Gastrocnemius medialis (tissue), 4 donors: ENCODE measurements around the gene CDKN3.

Source experiments
- CTCF ChIP-seq, 5 experiments: fragments of 450-650 bp in 3 of 5; fragments of 200-600 bp in 2 of 5; sonication (generic) in 2 of 5; IDR thresholded peaks in 4 of 5; conservative IDR thresholded peaks in 1 of 5; 1 replicate in 4 of 5; 2 replicates in 1 of 5; pipeline ENCODE4 v1.5.1; 2016 to 2019; ENCODE audit warnings: antibody characterized with exemption in 5 of 5, mild to moderate bottlenecking in 3 of 5, moderate library complexity in 3 of 5
- POLR2A ChIP-seq, 2 donors: fragments of 450-650 bp; IDR thresholded peaks; one replicate each; pipeline ENCODE4 v1.6.1; 2017; ENCODE audit warnings: antibody characterized with exemption in 2 of 2, mild to moderate bottlenecking in 2 of 2, moderate library complexity in 2 of 2

GRCh38 chr14:54446161-54446693 lies 49.4 kb downstream of the CDKN3 start:
- TF ChIP-seq CTCF (IDR thresholded peaks at IDR 0.05 in 4 of 5, conservative IDR thresholded peaks at IDR 0.05 in 1 of 5) (no peak), POLR2A (IDR thresholded peaks at IDR 0.05) (no peak)
